PC-3 (cell line): ENCODE results near the gene SNX32. TPM values are rescaled to one million over a fixed set of nuclear protein-coding genes. Genes with fewer than 3 reads are reported as not detected.

Experiments
- ATAC-seq: fragments of 200-7000 bp; cut with Tn5 transposase; 2 replicates; pipeline ENCODE4 v1.9.1; 2020; ENCODE audit warnings: mild to moderate bottlenecking, moderate library complexity
- BruUV-seq: library from RNA; stranded (reverse); fragments of 400-500 nt; replicated peaks from 2 replicates; lab custom pipeline; 2021; lab: Mats Ljungman, UMichigan
- CTCF ChIA-PET: fragments of 300-600 bp; sonication (Branson Sonifier 250); formaldehyde crosslinking; loops from one replicate; lab custom pipeline; 2022; ENCODE audit warnings: antibody characterized with exemption; lab: Charles Lee
- POLR2A ChIA-PET: fragments of 300-600 bp; sonication (Branson Sonifier 250); formaldehyde crosslinking; loops from one replicate; lab custom pipeline; 2022; ENCODE audit warnings: antibody characterized with exemption; ENCODE audit not compliant: unreplicated experiment; lab: Charles Lee
- DNase-seq: peaks from one replicate; pipeline ENCODE4 v3.0.0-alpha.2; 2015
- H2AFZ ChIP-seq: fragments of 300-600 bp; sonication (generic); 2 replicates; pipeline ENCODE4 v1.6.0; 2016; ENCODE audit warnings: antibody characterized with exemption, low read length
- H3F3A ChIP-seq: fragments of 300-600 bp; sonication (generic); one replicate; pipeline ENCODE4 v1.6.0; 2017; ENCODE audit warnings: antibody characterized with exemption, low read length, control low read depth, mild to moderate bottlenecking; ENCODE audit not compliant: unreplicated experiment
- H3K27ac ChIP-seq: fragments of 300-600 bp; sonication (generic); 2 replicates; pipeline ENCODE4 v1.5.1; 2016; ENCODE audit warnings: mild to moderate bottlenecking, low read length
- H3K27me3 ChIP-seq: fragments of 300-600 bp; sonication (generic); 2 replicates; pipeline ENCODE4 v1.6.1; 2016; ENCODE audit warnings: low read length, mixed read lengths
- H3K36me3 ChIP-seq: fragments of 300-600 bp; sonication (generic); 2 replicates; pipeline ENCODE4 v1.6.1; 2016; ENCODE audit warnings: low read depth, mixed run types, low read length, mixed read lengths
- H3K4me1 ChIP-seq: fragments of 300-600 bp; sonication (generic); 2 replicates; pipeline ENCODE4 v1.5.1; 2016; ENCODE audit warnings: low read length; ENCODE audit not compliant: insufficient read depth
- H3K4me2 ChIP-seq: fragments of 300-600 bp; sonication (generic); 2 replicates; pipeline ENCODE4 v1.6.0; 2016; ENCODE audit warnings: low read length
- H3K4me3 ChIP-seq: fragments of 300-600 bp; sonication (generic); 2 replicates; pipeline ENCODE4 v1.5.1; 2016; ENCODE audit warnings: mild to moderate bottlenecking, low read length, mixed read lengths
- H3K79me2 ChIP-seq: fragments of 300-600 bp; sonication (generic); 2 replicates; pipeline ENCODE4 v1.6.1; 2017; ENCODE audit warnings: low read length, mixed read lengths
- H3K9ac ChIP-seq: fragments of 300-600 bp; sonication (generic); 2 replicates; pipeline ENCODE4 v1.6.0; 2016; ENCODE audit warnings: mild to moderate bottlenecking, low read length
- H3K9me2 ChIP-seq: fragments of 300-600 bp; sonication (generic); replicated peaks from 2 replicates; pipeline ENCODE4 v1.6.1; 2016; ENCODE audit warnings: mixed run types, low read length, mixed read lengths
- H3K9me3 ChIP-seq: fragments of 300-600 bp; sonication (generic); 2 replicates; pipeline ENCODE4 v1.6.1; 2016; ENCODE audit warnings: low read length, mixed read lengths
- H4K20me1 ChIP-seq: fragments of 300-600 bp; sonication (generic); 2 replicates; pipeline ENCODE4 v1.6.1; 2016; ENCODE audit warnings: low read length, mixed read lengths
- CTCF ChIP-seq: fragments of 300-600 bp; sonication (generic); conservative IDR thresholded peaks from 2 replicates; pipeline ENCODE4 v1.5.1; 2017; ENCODE audit warnings: antibody characterized with exemption, low read depth, mild to moderate bottlenecking, low read length
- EZH2 ChIP-seq: fragments of 300-600 bp; sonication (generic); IDR thresholded peaks from one replicate; pipeline ENCODE4 v1.6.1; 2017; ENCODE audit warnings: antibody characterized with exemption, mild to moderate bottlenecking, low read length; ENCODE audit not compliant: unreplicated experiment
- EZH2phosphoT487 ChIP-seq: fragments of 300-600 bp; sonication (generic); IDR thresholded peaks from 2 replicates; pipeline ENCODE4 v1.6.1; 2018; ENCODE audit warnings: mild to moderate bottlenecking, antibody characterized with exemption, low read length, borderline replicate concordance
- intact Hi-C: fragments of 100-400 bp; cut with micrococcal nuclease; formaldehyde crosslinking; loops from 2 replicates; pipeline ENCODE4 v1.9.0; 2023
- total RNA-seq: library from RNA; depleted of rRNA; stranded (reverse); fragments of >200 nt; gene quantifications from 2 replicates; pipeline ENCODE4 v1.2.3, GENCODE V29; 2014

SNX32 gene
- total RNA-seq, 1 experiment from 2014 or later: not detected

- H3K9ac ChIP-seq: 0 out of 2 replicates have a peak overlapping the region, but pooled peaks have one; percentile 1
- BruUV-seq: no TSS peak
- peak overlapping the region; percentile 39; the same call in 1 of the 2 replicates for H3K4me3 ChIP-seq
- no peaks in the 10 kb centered on the region for H3K9me3 ChIP-seq
- H3K36me3 ChIP-seq: peaks cover 10% of the 10 kb centered on the region; the same call in 1 of the 2 replicates
- ChIA-PET CTCF (interaction anchor here (3.2 kb wide), 1 partner anchor 12 kb away, joined by 17 read pairs; the partner anchor contains the start of gene AP5B1), POLR2A (no interaction called here)
- DNase-seq (peak; percentile 66), ATAC-seq (peak; percentile 61)
- peak overlapping the region; percentile 1; the same call in 1 of the 2 replicates for H2AFZ ChIP-seq
- TF ChIP-seq CTCF (no peak), EZH2 (no peak), EZH2phosphoT487 (no peak)
- peaks cover 61% of the 10 kb centered on the region for H3K4me1 ChIP-seq
- H3K9me2 ChIP-seq: no peaks in the 10 kb centered on the region
- H3K4me2 ChIP-seq: peak overlapping the region; percentile 72
- no peaks in the 10 kb centered on the region; the same call in 1 of the 2 replicates for H3K27me3 ChIP-seq
- H3K79me2 ChIP-seq: peaks cover 48% of the 10 kb centered on the region
- H3K27ac ChIP-seq: peak overlapping the region; percentile 57
- intact Hi-C loops: no loop called here
- no peaks in the 10 kb centered on the region for H3F3A ChIP-seq
- peaks cover 29% of the 10 kb centered on the region; the same call in 1 of the 2 replicates for H4K20me1 ChIP-seq
Measured at GRCh38 chr11:65792456-65792855, 41.3 kb upstream of the SNX32 start.

- intact Hi-C loops: no loop called here
- ATAC-seq: peak; percentile 47
- BruUV-seq: no TSS peak
Measured at GRCh38 chr11:65793144-65793581, 40.6 kb upstream of the SNX32 start.

More at GRCh38 chr11:65793144-65793581, 40.6 kb upstream of the SNX32 start:
- peak overlapping the region; percentile 72 for H3K4me2 ChIP-seq
- no peaks in the 10 kb centered on the region for H3K9me3 ChIP-seq
- CTCF ChIA-PET: interaction anchor here (3.2 kb wide), 1 partner anchor 13 kb away, joined by 17 read pairs; the partner anchor contains the start of gene AP5B1
- no peaks in the 10 kb centered on the region for H3K9me2 ChIP-seq
- no peaks in the 10 kb centered on the region for H3F3A ChIP-seq
- H3K4me3 ChIP-seq: peak overlapping the region; percentile 39; the same call in 1 of the 2 replicates
- peaks cover 56% of the 10 kb centered on the region for H3K4me1 ChIP-seq
- no peak overlapping the region for H3K9ac ChIP-seq
- H3K27me3 ChIP-seq: no peaks in the 10 kb centered on the region
- peak; percentile 82; the same call in 1 of the 2 replicates for TF ChIP-seq EZH2phosphoT487
- TF ChIP-seq CTCF: no peak
- H3K36me3 ChIP-seq: peaks cover 10% of the 10 kb centered on the region; the same call in 1 of the 2 replicates
- POLR2A ChIA-PET: no interaction called here
- peaks cover 41% of the 10 kb centered on the region for H3K79me2 ChIP-seq
- peak; percentile 92 for DNase-seq
- 0 out of 2 replicates have a peak overlapping the region, but pooled peaks have one; percentile 1 for H2AFZ ChIP-seq
- H3K27ac ChIP-seq: peak overlapping the region; percentile 57
- H4K20me1 ChIP-seq: peaks cover 28% of the 10 kb centered on the region; the same call in 1 of the 2 replicates
